H1 (cell line): ENCODE results near the gene OGFR. TPM values are rescaled to one million over a fixed set of nuclear protein-coding genes. Genes with fewer than 3 reads are reported as not detected.

Source experiments
- HDAC2 ChIP-seq, 2 experiments: fragments of 300-600 bp in 1 of 2; sonication (generic) in 1 of 2; IDR thresholded peaks; 2 replicates each; pipeline ENCODE4 v1.6.1; 2011 to 2012; ENCODE audit warnings: low read depth in 2 of 2, low read length in 2 of 2, mild to moderate bottlenecking in 2 of 2, moderate library complexity in 2 of 2, borderline replicate concordance in 1 of 2, inconsistent platforms in 1 of 2
- JUND ChIP-seq: IDR thresholded peaks from 2 replicates; pipeline ENCODE4 v1.6.1; 2011; ENCODE audit warnings: mild to moderate bottlenecking, improper control_type of control experiment, low read length
- SP2 ChIP-seq: IDR thresholded peaks from 2 replicates; pipeline ENCODE4 v1.6.1; 2012; ENCODE audit warnings: mild to moderate bottlenecking, low read length, inconsistent platforms
- polyA plus RNA-seq, 7 experiments: library from polyadenylated mRNA; depleted of rRNA in 3 of 7; stranded (reverse) in 5 of 7; unstranded in 2 of 7; fragments of >200 nt in 5 of 7; fragments of 200-250 nt in 2 of 7; gene quantifications; 1 replicate in 5 of 7; 2 replicates in 1 of 7; 4 replicates in 1 of 7; pipeline versions ENCODE4 v1.2.1 to v1.2.3, GENCODE V29; 2011 to 2013; ENCODE audit warnings: missing spikeins in 2 of 7, mixed read lengths in 2 of 7
- total RNA-seq: library from RNA; stranded (reverse); fragmentation: NEBNext Ultra II Directional; extraction: Animal tissue kit (Norgen Biotek cat#: 25700); gene quantifications from 2 replicates; pipeline ENCODE4 v1.2.1, GENCODE V29; 2021

OGFR gene
- total and polyA plus RNA-seq, 2 of the 8 experiments (the other 6 are each of a cell fraction or from before 2014, with no cell fraction given): 13.9 to 25.1 TPM

DNA sequence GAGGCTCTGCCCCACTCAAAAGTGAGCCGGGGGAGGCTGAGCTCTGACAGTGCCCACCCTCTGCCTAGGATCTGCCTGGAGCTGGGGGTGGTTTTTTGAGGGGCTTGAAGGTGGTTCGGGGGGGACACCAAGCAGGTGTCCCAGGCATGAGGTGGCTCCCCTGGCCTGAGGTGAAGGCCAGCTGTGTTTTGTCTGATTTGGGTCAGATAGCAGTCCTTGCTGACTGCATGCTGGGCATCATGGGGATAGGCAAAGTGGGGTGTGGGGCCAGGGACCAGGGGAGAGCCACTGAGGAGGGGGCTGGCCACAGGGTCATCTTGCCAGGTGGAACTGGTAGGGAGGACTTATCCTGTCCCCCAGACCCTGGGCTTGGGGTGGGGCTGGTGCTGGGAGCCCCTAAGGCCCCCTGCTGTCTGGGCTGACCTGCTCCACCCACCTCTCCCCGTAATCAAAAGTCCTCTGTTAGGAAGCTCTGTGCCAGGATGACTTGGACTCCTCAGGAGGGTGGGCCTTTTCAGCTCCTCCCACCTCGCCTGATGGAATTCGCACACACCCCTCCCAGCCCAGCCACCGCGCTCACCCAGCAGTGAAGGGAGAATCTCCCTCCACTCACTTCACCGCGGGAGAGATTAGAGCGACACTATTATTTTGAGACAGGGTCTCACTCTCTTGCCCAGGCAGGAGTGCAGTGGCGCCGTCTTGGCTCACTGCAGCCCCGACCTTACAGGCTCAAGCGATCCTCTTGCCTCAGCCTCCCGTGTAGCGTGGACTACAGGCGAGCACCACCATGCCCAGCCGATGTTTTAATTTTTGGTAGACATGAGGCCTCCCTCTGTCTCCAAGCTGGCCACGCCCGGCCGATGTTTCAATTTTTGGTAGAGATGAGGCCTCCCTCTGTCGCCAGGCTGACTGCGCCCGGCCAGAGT lies 10.7 kb downstream of the OGFR start (continued):
- TF ChIP-seq HDAC2 (IDR thresholded peaks at IDR 0.05; ENCODE audit: borderline replicate concordance in 1 of 2, low read depth in 2 of 2, low read length in 2 of 2): peak in 1 of 2 experiments; percentile 64; a peak in 1 of 4 replicates
- TF ChIP-seq JUND: no peak
- no peak for TF ChIP-seq SP2
